ENCODE measurements around the gene CDKL1. TPM values are rescaled to one million over a fixed set of nuclear protein-coding genes. Genes with fewer than 3 reads are reported as not detected.
"Not testable (repeated sequence)": the region's sequence is repeated elsewhere in the genome, so short reads cannot be mapped to it uniquely, and the experiment has no call there.

The CDKL1 gene
- total RNA-seq, 1 donor from 2014 or later: 3.4 TPM

DNA sequence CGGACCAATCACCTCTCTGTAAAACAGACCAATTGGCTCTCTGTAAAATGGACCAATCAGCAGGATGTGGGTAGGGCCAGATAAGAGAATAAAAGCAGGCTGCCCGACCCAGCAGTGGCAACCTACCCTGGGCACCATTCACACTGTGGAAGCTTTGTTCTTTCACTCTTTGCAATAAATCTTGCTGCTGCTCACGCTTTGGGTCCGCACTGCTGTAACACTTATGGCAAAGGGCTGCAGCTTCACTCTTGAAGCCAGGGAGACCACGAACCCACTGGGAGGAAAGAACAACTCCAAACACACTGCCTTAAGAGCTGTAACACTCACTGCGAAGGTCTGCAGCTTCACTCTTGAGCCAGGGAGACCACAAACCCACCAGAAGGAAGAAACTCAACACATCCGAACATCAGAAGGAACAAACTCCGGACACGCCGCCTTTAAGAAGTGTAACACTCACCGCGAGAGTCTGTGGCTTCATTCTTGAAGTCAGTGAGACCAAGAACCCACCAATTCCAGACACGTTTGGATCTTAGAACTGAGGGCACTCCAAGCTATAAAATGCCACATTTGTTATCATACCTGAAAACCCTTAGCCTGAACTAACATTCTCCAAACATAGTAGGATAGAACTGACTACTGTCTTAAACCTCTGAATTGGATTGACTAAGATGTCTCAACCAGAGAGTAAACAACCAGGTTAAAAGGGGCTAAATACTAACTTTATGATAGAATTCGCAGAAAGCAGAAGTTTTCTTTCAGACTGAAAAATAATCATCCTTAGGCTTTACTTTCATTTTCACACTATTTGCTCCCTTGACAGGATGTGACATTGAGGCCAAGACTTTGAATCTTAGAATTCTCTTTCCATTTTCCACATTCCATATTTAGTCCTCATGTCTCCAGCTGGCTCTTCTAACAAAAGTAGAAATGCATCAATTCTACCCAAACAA, 33.6 kb downstream of the CDKL1 start:
- peaks cover 13% of the 10 kb centered on the region for H3K36me3 Mint-ChIP-seq (ENCODE audit: unreplicated experiment)
- no peak overlapping the region for H3K27ac Mint-ChIP-seq (ENCODE audit: unreplicated experiment)
- peaks cover 6% of the 10 kb centered on the region for H3K9me3 Mint-ChIP-seq (ENCODE audit: unreplicated experiment)
- peaks cover 4% of the 10 kb centered on the region for H3K27me3 Mint-ChIP-seq (ENCODE audit: unreplicated experiment)
- H3K4me3 Mint-ChIP-seq (ENCODE audit: unreplicated experiment): no peak overlapping the region
- peaks cover 7% of the 10 kb centered on the region for H3K4me1 Mint-ChIP-seq (ENCODE audit: low read depth, unreplicated experiment)
- no peak for DNase-seq
- no peak for TF ChIP-seq CTCF (IDR thresholded peaks at IDR 0.05; ENCODE audit: partially characterized antibody, unreplicated experiment)

DNA sequence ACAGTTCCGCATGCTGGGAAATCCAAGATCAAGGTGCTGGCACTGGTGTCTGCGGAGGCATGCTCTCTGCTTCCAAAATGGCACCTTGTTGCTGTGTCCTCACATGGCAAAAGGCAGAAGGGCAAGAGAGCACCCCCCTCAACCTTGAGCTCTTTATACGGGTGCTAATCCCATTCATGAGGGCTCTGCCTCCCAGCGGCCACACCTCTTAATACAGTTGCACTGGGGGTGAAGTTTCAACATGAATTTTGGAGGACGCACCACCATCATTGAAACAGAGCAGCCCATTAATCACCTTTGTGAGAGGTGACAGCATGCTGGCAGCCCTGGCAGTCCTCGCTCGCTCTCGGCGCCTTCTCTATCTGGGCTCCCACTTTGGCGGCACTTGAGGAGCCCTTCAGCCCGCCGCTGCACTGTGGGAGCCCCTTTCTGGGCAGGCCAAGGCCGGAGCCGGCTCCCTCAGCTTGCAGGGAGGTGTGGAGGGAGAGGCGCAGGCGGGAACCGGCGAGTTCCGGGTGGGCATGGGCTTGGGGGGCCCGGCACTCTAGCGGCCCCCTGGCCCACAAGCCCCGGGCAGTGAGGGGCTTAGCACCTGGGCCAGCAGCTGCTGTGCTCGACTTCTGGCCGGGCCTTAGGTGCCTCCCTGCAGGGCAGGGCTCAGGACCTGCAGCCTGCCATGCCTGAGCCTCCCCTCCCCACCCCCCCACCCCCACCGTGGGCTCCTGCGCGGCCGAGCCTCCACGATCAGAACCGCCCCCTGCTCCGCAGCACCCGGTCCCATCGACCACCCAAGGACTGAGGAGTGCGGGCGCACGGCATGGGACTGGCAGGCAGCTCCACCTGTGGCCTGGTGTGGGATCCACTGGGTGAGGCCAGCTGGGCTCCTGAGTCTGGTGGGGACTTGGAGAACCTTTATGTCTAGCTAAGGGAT, 34.9 kb downstream of the CDKL1 start:
- H3K4me1 Mint-ChIP-seq (ENCODE audit: low read depth, unreplicated experiment); DNase-seq; H3K27me3 Mint-ChIP-seq (ENCODE audit: unreplicated experiment); H3K4me3 Mint-ChIP-seq (ENCODE audit: unreplicated experiment); H3K27ac Mint-ChIP-seq (ENCODE audit: unreplicated experiment); H3K9me3 Mint-ChIP-seq (ENCODE audit: unreplicated experiment): not testable (repeated sequence)
- H3K36me3 Mint-ChIP-seq (ENCODE audit: unreplicated experiment): peaks cover 12% of the 10 kb centered on the region

GRCh38 chr14:50360851-50361250, 35.8 kb downstream of the CDKL1 start:
- H3K4me1 Mint-ChIP-seq (ENCODE audit: low read depth, unreplicated experiment): no peaks in the 10 kb centered on the region
- peaks cover 9% of the 10 kb centered on the region for H3K36me3 Mint-ChIP-seq (ENCODE audit: unreplicated experiment)
- H3K27me3 Mint-ChIP-seq (ENCODE audit: unreplicated experiment): peaks cover 2% of the 10 kb centered on the region
- TF ChIP-seq CTCF (IDR thresholded peaks at IDR 0.05; ENCODE audit: partially characterized antibody, unreplicated experiment): no peak
- H3K27ac Mint-ChIP-seq (ENCODE audit: unreplicated experiment): no peak overlapping the region
- H3K9me3 Mint-ChIP-seq (ENCODE audit: unreplicated experiment): peaks cover 6% of the 10 kb centered on the region
- H3K4me3 Mint-ChIP-seq (ENCODE audit: unreplicated experiment): no peak overlapping the region
- DNase-seq: no peak

GRCh38 chr14:50360093-50360492, 36.6 kb downstream of the CDKL1 start:
- H3K9me3 Mint-ChIP-seq (ENCODE audit: unreplicated experiment): peaks cover 6% of the 10 kb centered on the region
- peaks cover 2% of the 10 kb centered on the region for H3K27me3 Mint-ChIP-seq (ENCODE audit: unreplicated experiment)

More at GRCh38 chr14:50360093-50360492, 36.6 kb downstream of the CDKL1 start:
- Mint-ChIP-seq H3K4me3 (ENCODE audit: unreplicated experiment) (no peak overlapping the region), H3K27ac (ENCODE audit: unreplicated experiment) (no peak overlapping the region), H3K36me3 (ENCODE audit: unreplicated experiment) (peaks cover 9% of the 10 kb centered on the region), H3K4me1 (ENCODE audit: low read depth, unreplicated experiment) (no peaks in the 10 kb centered on the region)
- no peak for DNase-seq
- TF ChIP-seq CTCF (IDR thresholded peaks at IDR 0.05; ENCODE audit: partially characterized antibody, unreplicated experiment): no peak

Data from glutamatergic neuron (in vitro differentiated cells).